ENCODE data around the gene TREX2. TPM values are rescaled to one million over a fixed set of nuclear protein-coding genes. Genes with fewer than 3 reads are reported as not detected.

The TREX2 gene
- total and polyA plus RNA-seq, 10 of the 15 experiments (the other 5 are each of a cell fraction or from before 2014, with no cell fraction given) = 0.09 to 0.97 (median 0.60) TPM; not detected in 3

GRCh38 chrX:153408221-153408721 is 37.6 kb downstream of the TREX2 start:
- intact Hi-C loops (cut with micrococcal nuclease; ENCODE audit: unreplicated experiment) (no loop called here), in situ Hi-C loops (cut with MboI) (no loop called here)
- RAD21 ChIA-PET (ENCODE audit: unreplicated experiment) = no interaction called here
- no peaks in the 10 kb centered on the region for H4K20me1 ChIP-seq (ENCODE audit: control insufficient read depth, insufficient read depth)
- no peak overlapping the region for H3K4me3 ChIP-seq
- no peak overlapping the region for H3K27ac ChIP-seq (ENCODE audit: control insufficient read depth, insufficient read depth)
- H3K79me2 ChIP-seq (ENCODE audit: control insufficient read depth, insufficient read depth, low read length) = no peaks in the 10 kb centered on the region
- DNase-seq (ENCODE audit: low read depth, low spot score) (no peak), FAIRE-seq (no peak), ATAC-seq (no peak)
- BruUV-seq (replicated peaks) = no TSS peak
- no peak for TF ChIP-seq MEF2B (IDR thresholded peaks at IDR 0.05; ENCODE audit: partially characterized antibody, poor library complexity, severe bottlenecking)
- no peak for TF ChIP-seq NRF1 (conservative IDR thresholded peaks at IDR 0.05; ENCODE audit: low read depth, low read length)
- TF ChIP-seq SIN3A (IDR thresholded peaks at IDR 0.05; ENCODE audit: low read depth, low read length) = no peak
- no peak for TF ChIP-seq CBX3 (IDR thresholded peaks at IDR 0.05; ENCODE audit: borderline replicate concordance, low read depth)
- TF ChIP-seq SREBF2 (IDR thresholded peaks at IDR 0.05; ENCODE audit: low read length) = no peak
- no peak for TF ChIP-seq YY1 (IDR thresholded peaks at IDR 0.05; ENCODE audit: low read depth, low read length)
- no peak for TF ChIP-seq PKNOX1 (IDR thresholded peaks at IDR 0.05)
- TF ChIP-seq RCOR1 (conservative IDR thresholded peaks at IDR 0.05; ENCODE audit: low read depth, low read length) = no peak
- no peak for TF ChIP-seq SIX5 (IDR thresholded peaks at IDR 0.05; ENCODE audit: low read depth, low read length, severe bottlenecking)
- no peak for TF ChIP-seq BMI1 (IDR thresholded peaks at IDR 0.05; ENCODE audit: borderline replicate concordance)
- TF ChIP-seq FOXM1 (IDR thresholded peaks at IDR 0.05; ENCODE audit: low read depth, low read length) = no peak
- no peak for TF ChIP-seq FOXK2 (IDR thresholded peaks at IDR 0.05)
- TF ChIP-seq ATF2 (IDR thresholded peaks at IDR 0.05; ENCODE audit: low read length) = no peak
- TF ChIP-seq ZZZ3 (IDR thresholded peaks at IDR 0.05; ENCODE audit: control insufficient read depth, insufficient read length, low read depth) = no peak
- no peak for TF ChIP-seq EZH2 (IDR thresholded peaks at IDR 0.05; ENCODE audit: borderline replicate concordance, control insufficient read depth, low read depth, low read length)
- no peak for TF ChIP-seq NKRF (conservative IDR thresholded peaks at IDR 0.05)
- TF ChIP-seq RAD21 (IDR thresholded peaks at IDR 0.05; ENCODE audit: insufficient read depth, low read depth, low read length) = no peak
- no peak for TF ChIP-seq ZNF217 (IDR thresholded peaks at IDR 0.05)
- no peaks in the 10 kb centered on the region for H3K4me1 ChIP-seq (ENCODE audit: control insufficient read depth, insufficient read depth, low read length)
- H2AFZ ChIP-seq (ENCODE audit: control insufficient read depth, low read depth, low read length) = no peak overlapping the region
- CTCF ChIA-PET = no interaction called here
- no peak overlapping the region for H3K4me2 ChIP-seq (ENCODE audit: control insufficient read depth, insufficient read depth)
- no peaks in the 10 kb centered on the region for H3K27me3 ChIP-seq (replicated peaks in 1 of 2; ENCODE audit: control insufficient read depth in 2 of 2, insufficient read depth in 2 of 2, low read length in 1 of 2)
- WGBS (ENCODE audit: insufficient coverage, insufficient replicate concordance, low lambda C conversion rate, missing lambda C conversion rate) = 48% methylated on average over 10 of the region's 10 CpGs
- no peaks in the 10 kb centered on the region for H3K36me3 ChIP-seq (ENCODE audit: control insufficient read depth in 2 of 2, insufficient read depth in 2 of 2, low read length in 1 of 2)
- no peak overlapping the region for H3K9ac ChIP-seq (ENCODE audit: control insufficient read depth, insufficient read depth, low read length)
- POLR2A ChIA-PET = no interaction called here
- SMC1A ChIA-PET (ENCODE audit: uncharacterized antibody, unreplicated experiment) = no interaction called here
- no peaks in the 10 kb centered on the region; the same call in 2 of the 3 replicates for H3K9me3 ChIP-seq (replicated peaks; ENCODE audit: control insufficient read depth, insufficient read depth, low read length)
